Vagina (tissue), 2 donors: Measurements from ENCODE around the gene HSPB3. TPM values are rescaled to one million over a fixed set of nuclear protein-coding genes. Genes with fewer than 3 reads are reported as not detected.
A peak's percentile ranks its signal among the peaks of the same experiment; 100 is the strongest.
"Not testable (repeated sequence)": the region's sequence is repeated elsewhere in the genome, so short reads cannot be mapped to it uniquely, and the experiment has no call there.

Source experiments
- DNase-seq, 2 donors: peaks; one replicate each; pipeline ENCODE4 v3.0.0-alpha.2; 2017; ENCODE audit errors: extremely low spot score in 2 of 2
- H3K27ac ChIP-seq: fragments of 200-600 bp; sonication (generic); one replicate; pipeline ENCODE4 v1.5.1; 2019
- H3K27me3 ChIP-seq: fragments of 200-600 bp; sonication (generic); one replicate; pipeline ENCODE4 v1.5.1; 2019
- H3K36me3 ChIP-seq, 2 donors: fragments of 200-600 bp; sonication (generic); one replicate each; pipeline ENCODE4 v1.5.1; 2017 to 2019
- H3K4me1 ChIP-seq: fragments of 200-600 bp; sonication (generic); one replicate; pipeline ENCODE4 v1.5.1; 2019
- H3K4me3 ChIP-seq, 2 donors: fragments of 200-600 bp; sonication (generic); 1 replicate in 1 of 2; 2 replicates in 1 of 2; pipeline ENCODE4 v1.5.1; 2016 to 2019
- H3K9me3 ChIP-seq: fragments of 200-600 bp; sonication (generic); one replicate; pipeline ENCODE4 v1.5.1; 2019
- CTCF ChIP-seq, 3 experiments: fragments of 450-650 bp in 2 of 3; fragments of 200-600 bp in 1 of 3; sonication (generic) in 1 of 3; IDR thresholded peaks; one replicate each; pipeline ENCODE4 v1.5.1; 2017 to 2019; ENCODE audit warnings: antibody characterized with exemption in 3 of 3, mild to moderate bottlenecking in 2 of 3, moderate library complexity in 2 of 3
- POLR2A ChIP-seq, 2 donors: fragments of 450-650 bp; IDR thresholded peaks; one replicate each; pipeline ENCODE4 v1.6.1; 2017; ENCODE audit warnings: antibody characterized with exemption in 2 of 2, mild to moderate bottlenecking in 2 of 2, moderate library complexity in 2 of 2
- POLR2AphosphoS5 ChIP-seq, 2 donors: sonication (generic); formaldehyde crosslinking; IDR thresholded peaks; one replicate each; pipeline ENCODE4 v1.9.0; 2017; ENCODE audit warnings: antibody characterized with exemption in 2 of 2, mild to moderate bottlenecking in 2 of 2, low read depth in 1 of 2; ENCODE audit not compliant: insufficient read depth in 1 of 2
- intact Hi-C: fragments of 100-400 bp; cut with DNase I; formaldehyde crosslinking; loops from one replicate; pipeline ENCODE4 v1.15.1; 2023
- total RNA-seq: library from RNA; depleted of rRNA; stranded (reverse); fragments of >200 nt; gene quantifications from one replicate; pipeline ENCODE4 v1.2.3, GENCODE V29; 2016

Gene HSPB3
- total RNA-seq, 1 donor from 2014 or later: not detected

GRCh38 chr5:54415896-54416601, 39.5 kb upstream of the HSPB3 start:
- no peak overlapping the region for H3K27ac ChIP-seq
- no peaks in the 10 kb centered on the region for H3K4me1 ChIP-seq
- no peak for DNase-seq
- H3K9me3 ChIP-seq: no peaks in the 10 kb centered on the region
- no peaks in the 10 kb centered on the region for H3K36me3 ChIP-seq
- no peaks in the 10 kb centered on the region for H3K27me3 ChIP-seq
- TF ChIP-seq POLR2AphosphoS5 (IDR thresholded peaks at IDR 0.05; ENCODE audit: insufficient read depth in 1 of 2, low read depth in 1 of 2): peak in 1 of 2 donors; percentile 11
- no peak for TF ChIP-seq POLR2A (IDR thresholded peaks at IDR 0.05)
- intact Hi-C loops: no loop called here
- no peak overlapping the region for H3K4me3 ChIP-seq

- intact Hi-C loops: loop anchor here (5.0 kb wide), 1 partner anchor 172 kb away; no protein-coding TSS in a partner anchor
- DNase-seq, H3K27me3 ChIP-seq, H3K4me1 ChIP-seq, H3K9me3 ChIP-seq, H3K36me3 ChIP-seq, H3K27ac ChIP-seq, H3K4me3 ChIP-seq: not testable (repeated sequence)
- peak; percentile 52 to 68 (median 65) for TF ChIP-seq CTCF (IDR thresholded peaks at IDR 0.05)
These were observed 35.7 kb upstream of the HSPB3 start for GRCh38 chr5:54419573-54420423.

GRCh38 chr5:54420511-54420910, 35.0 kb upstream of the HSPB3 start:
- H3K36me3 ChIP-seq, H3K4me3 ChIP-seq, H3K4me1 ChIP-seq, H3K27me3 ChIP-seq, H3K27ac ChIP-seq, H3K9me3 ChIP-seq, DNase-seq: not testable (repeated sequence)
- intact Hi-C loops: loop anchor here (5.0 kb wide), 1 partner anchor 173 kb away; no protein-coding TSS in a partner anchor

GRCh38 chr5:54421976-54422375, 33.5 kb upstream of the HSPB3 start:
- intact Hi-C loops: loop anchor here (5.0 kb wide), 1 partner anchor 175 kb away; no protein-coding TSS in a partner anchor
- Histone ChIP-seq H3K27ac (no peak overlapping the region), H3K4me1 (no peaks in the 10 kb centered on the region), H3K9me3 (no peaks in the 10 kb centered on the region), H3K27me3 (no peaks in the 10 kb centered on the region), H3K36me3 (no peaks in the 10 kb centered on the region), H3K4me3 (no peak overlapping the region)
- no peak for DNase-seq
- no peak for TF ChIP-seq POLR2AphosphoS5 (IDR thresholded peaks at IDR 0.05; ENCODE audit: insufficient read depth in 1 of 2, low read depth in 1 of 2)
- no peak for TF ChIP-seq POLR2A (IDR thresholded peaks at IDR 0.05)
- TF ChIP-seq CTCF (IDR thresholded peaks at IDR 0.05): no peak

GRCh38 chr5:54425258-54425657, 30.2 kb upstream of the HSPB3 start:
- Histone ChIP-seq H3K36me3 (no peaks in the 10 kb centered on the region), H3K27me3 (no peaks in the 10 kb centered on the region), H3K27ac (no peak overlapping the region), H3K4me3 (no peak overlapping the region), H3K9me3 (no peaks in the 10 kb centered on the region), H3K4me1 (no peaks in the 10 kb centered on the region)
- TF ChIP-seq POLR2AphosphoS5 (IDR thresholded peaks at IDR 0.05; ENCODE audit: insufficient read depth in 1 of 2, low read depth in 1 of 2): no peak
- no peak for TF ChIP-seq POLR2A (IDR thresholded peaks at IDR 0.05)
- TF ChIP-seq CTCF (IDR thresholded peaks at IDR 0.05): no peak
- intact Hi-C loops: no loop called here
- no peak for DNase-seq

- Histone ChIP-seq H3K4me1 (no peaks in the 10 kb centered on the region), H3K4me3 (no peak overlapping the region), H3K9me3 (no peaks in the 10 kb centered on the region), H3K27me3 (no peaks in the 10 kb centered on the region), H3K36me3 (no peaks in the 10 kb centered on the region), H3K27ac (no peak overlapping the region)
- intact Hi-C loops: no loop called here
- no peak for DNase-seq
- no peak for TF ChIP-seq CTCF (IDR thresholded peaks at IDR 0.05)
- no peak for TF ChIP-seq POLR2AphosphoS5 (IDR thresholded peaks at IDR 0.05; ENCODE audit: insufficient read depth in 1 of 2, low read depth in 1 of 2)
- TF ChIP-seq POLR2A (IDR thresholded peaks at IDR 0.05): no peak
These were observed 29.3 kb upstream of the HSPB3 start for GRCh38 chr5:54426209-54426608.

- H3K4me1 ChIP-seq, H3K9me3 ChIP-seq, H3K36me3 ChIP-seq, DNase-seq, H3K27ac ChIP-seq, intact Hi-C loops, H3K4me3 ChIP-seq, H3K27me3 ChIP-seq: not testable (repeated sequence)
These were observed 20.8 kb upstream of the HSPB3 start for GRCh38 chr5:54434650-54435049.
